ENCODE measurements around the gene SLC23A1. TPM values are rescaled to one million over a fixed set of nuclear protein-coding genes. Genes with fewer than 3 reads are reported as not detected.

Gene SLC23A1
- total RNA-seq, 1 donor from 2014 or later = not detected

GRCh38 chr5:139371482-139372435 lies 11.3 kb downstream of the SLC23A1 start:
- no peak overlapping the region for H3K27ac Mint-ChIP-seq (ENCODE audit: unreplicated experiment)
- H3K36me3 Mint-ChIP-seq (ENCODE audit: low read depth, unreplicated experiment) = peaks cover 29% of the 10 kb centered on the region
- H3K4me3 Mint-ChIP-seq (ENCODE audit: unreplicated experiment) = no peak overlapping the region

GRCh38 chr5:139369181-139369580 lies 13.9 kb downstream of the SLC23A1 start:
- Histone ChIP-seq H3K4me2 (ENCODE audit: low read length) (no peak overlapping the region), H3K36me3 (ENCODE audit: insufficient read depth, low read length) (peaks cover 21% of the 10 kb centered on the region), H3K4me3 (ENCODE audit: insufficient read depth, low read depth, low read length) (no peak overlapping the region), H3K4me1 (ENCODE audit: insufficient read depth, low read length) (peaks cover 13% of the 10 kb centered on the region), H3K27me3 (ENCODE audit: insufficient read depth, low read length) (no peaks in the 10 kb centered on the region), H3K79me2 (ENCODE audit: insufficient read depth, low read length) (peaks cover 6% of the 10 kb centered on the region), H2AFZ (ENCODE audit: low read depth, low read length) (no peak overlapping the region), H3K9me3 (ENCODE audit: insufficient read depth, low read depth, low read length) (no peaks in the 10 kb centered on the region), H3K27ac (ENCODE audit: low read depth, low read length) (peak overlapping the region; percentile 32), H3K9ac (ENCODE audit: low read length) (peak overlapping the region; percentile 17), H4K20me1 (ENCODE audit: insufficient read depth, low read length) (peaks cover 21% of the 10 kb centered on the region)
- no peak for TF ChIP-seq EZH2 (IDR thresholded peaks at IDR 0.05; ENCODE audit: insufficient read depth, low read length)
- no peak for TF ChIP-seq CTCF (IDR thresholded peaks at IDR 0.05; ENCODE audit: insufficient read depth, low read depth, low read length)
- DNase-seq (ENCODE audit: low read depth) (peak; percentile 66), FAIRE-seq (no peak)
- Mint-ChIP-seq H3K27me3 (ENCODE audit: low read depth, unreplicated experiment) (no peaks in the 10 kb centered on the region), H3K36me3 (ENCODE audit: low read depth, unreplicated experiment) (peaks cover 24% of the 10 kb centered on the region), H3K4me1 (ENCODE audit: low read depth, unreplicated experiment) (peaks cover 7% of the 10 kb centered on the region), H3K27ac (ENCODE audit: unreplicated experiment) (no peak overlapping the region), H3K4me3 (ENCODE audit: unreplicated experiment) (no peak overlapping the region), H3K9me3 (ENCODE audit: unreplicated experiment) (no peaks in the 10 kb centered on the region)

More at GRCh38 chr5:139371482-139372435, 11.3 kb downstream of the SLC23A1 start:
- Histone ChIP-seq H3K4me2 (ENCODE audit: low read length) (no peak overlapping the region), H3K27ac (ENCODE audit: low read depth, low read length) (no peak overlapping the region), H3K36me3 (ENCODE audit: insufficient read depth, low read length) (peaks cover 6% of the 10 kb centered on the region), H3K9me3 (ENCODE audit: insufficient read depth, low read depth, low read length) (no peaks in the 10 kb centered on the region), H3K79me2 (ENCODE audit: insufficient read depth, low read length) (no peaks in the 10 kb centered on the region), H3K4me1 (ENCODE audit: insufficient read depth, low read length) (peaks cover 17% of the 10 kb centered on the region), H3K9ac (ENCODE audit: low read length) (no peak overlapping the region), H2AFZ (ENCODE audit: low read depth, low read length) (no peak overlapping the region), H3K4me3 (ENCODE audit: insufficient read depth, low read depth, low read length) (no peak overlapping the region), H4K20me1 (ENCODE audit: insufficient read depth, low read length) (peaks cover 29% of the 10 kb centered on the region), H3K27me3 (ENCODE audit: insufficient read depth, low read length) (no peaks in the 10 kb centered on the region)
- FAIRE-seq (no peak), DNase-seq (ENCODE audit: low read depth) (peak; percentile 66)
- Mint-ChIP-seq H3K27me3 (ENCODE audit: low read depth, unreplicated experiment) (no peaks in the 10 kb centered on the region), H3K4me1 (ENCODE audit: low read depth, unreplicated experiment) (peaks cover 7% of the 10 kb centered on the region), H3K9me3 (ENCODE audit: unreplicated experiment) (no peaks in the 10 kb centered on the region)
- TF ChIP-seq EZH2 (IDR thresholded peaks at IDR 0.05; ENCODE audit: insufficient read depth, low read length) (no peak), CTCF (IDR thresholded peaks at IDR 0.05; ENCODE audit: insufficient read depth, low read depth, low read length) (no peak)

GRCh38 chr5:139368613-139369012 lies 14.5 kb downstream of the SLC23A1 start:
- no peaks in the 10 kb centered on the region for H3K9me3 Mint-ChIP-seq (ENCODE audit: unreplicated experiment)
- H3K9me3 ChIP-seq (ENCODE audit: insufficient read depth, low read depth, low read length) = no peaks in the 10 kb centered on the region
- H3K79me2 ChIP-seq (ENCODE audit: insufficient read depth, low read length) = peaks cover 11% of the 10 kb centered on the region
- H3K4me3 Mint-ChIP-seq (ENCODE audit: unreplicated experiment) = no peak overlapping the region
- no peak for DNase-seq (ENCODE audit: low read depth)
- FAIRE-seq = no peak
- no peak for TF ChIP-seq EZH2 (IDR thresholded peaks at IDR 0.05; ENCODE audit: insufficient read depth, low read length)
- TF ChIP-seq CTCF (IDR thresholded peaks at IDR 0.05; ENCODE audit: insufficient read depth, low read depth, low read length) = no peak
- H4K20me1 ChIP-seq (ENCODE audit: insufficient read depth, low read length) = peaks cover 22% of the 10 kb centered on the region
- H3K27me3 ChIP-seq (ENCODE audit: insufficient read depth, low read length) = no peaks in the 10 kb centered on the region
- peaks cover 27% of the 10 kb centered on the region for H3K36me3 ChIP-seq (ENCODE audit: insufficient read depth, low read length)
- H3K27me3 Mint-ChIP-seq (ENCODE audit: low read depth, unreplicated experiment) = no peaks in the 10 kb centered on the region
- peak overlapping the region; percentile 17 for H3K9ac ChIP-seq (ENCODE audit: low read length)
- no peak overlapping the region for H3K4me3 ChIP-seq (ENCODE audit: insufficient read depth, low read depth, low read length)
- peaks cover 7% of the 10 kb centered on the region for H3K4me1 ChIP-seq (ENCODE audit: insufficient read depth, low read length)
- peak overlapping the region; percentile 32 for H3K27ac ChIP-seq (ENCODE audit: low read depth, low read length)
- H2AFZ ChIP-seq (ENCODE audit: low read depth, low read length) = no peak overlapping the region
- peak overlapping the region; percentile 54 for H3K27ac Mint-ChIP-seq (ENCODE audit: unreplicated experiment)
- no peak overlapping the region for H3K4me2 ChIP-seq (ENCODE audit: low read length)
- peaks cover 25% of the 10 kb centered on the region for H3K36me3 Mint-ChIP-seq (ENCODE audit: low read depth, unreplicated experiment)
- peaks cover 7% of the 10 kb centered on the region for H3K4me1 Mint-ChIP-seq (ENCODE audit: low read depth, unreplicated experiment)
